ENCODE data around the gene AGBL5. TPM values are rescaled to one million over a fixed set of nuclear protein-coding genes. Genes with fewer than 3 reads are reported as not detected.
A peak's percentile ranks its signal among the peaks of the same experiment; 100 is the strongest.

AGBL5 gene
- total RNA-seq, 1 experiment from 2014 or later = 40.0 TPM

GRCh38 chr2:27027211-27027651 lies 24.2 kb upstream of the AGBL5 start:
- BruUV-seq (replicated peaks) = no TSS peak
- no peak overlapping the region for H3K4me2 ChIP-seq (ENCODE audit: low read length)
- no peak for TF ChIP-seq SRF (IDR thresholded peaks at IDR 0.05; ENCODE audit: low read depth)
- H3K27ac ChIP-seq (ENCODE audit: low read depth, low read length) = no peak overlapping the region
- H3K9me3 ChIP-seq (ENCODE audit: control insufficient read depth in 1 of 2, insufficient read depth in 1 of 2, low read depth in 1 of 2, low read length in 2 of 2) = no peaks in the 10 kb centered on the region
- DNase-seq (ENCODE audit: low read depth, low spot score) (no peak), ATAC-seq (no peak)
- no peak overlapping the region for H3K9ac ChIP-seq (ENCODE audit: low read length)
- intact Hi-C loops (cut with micrococcal nuclease) = no loop called here
- no peaks in the 10 kb centered on the region for H4K20me1 ChIP-seq (ENCODE audit: insufficient read depth)
- peaks cover 2 to 30% of the 10 kb centered on the region in 2 experiments for H3K4me1 ChIP-seq (ENCODE audit: control insufficient read depth in 1 of 2, insufficient read depth in 2 of 2, low read length in 2 of 2)
- no peak overlapping the region for H2AFZ ChIP-seq (ENCODE audit: low read depth, low read length, poor library complexity, severe bottlenecking)
- ChIA-PET POLR2A (no interaction called here), CTCF (no interaction called here), RAD21 (ENCODE audit: low non-redundant PET in 1 of 2, low total read pairs in 2 of 2, uncharacterized antibody in 2 of 2, unreplicated experiment in 2 of 2) (no interaction called here)
- no peaks in the 10 kb centered on the region for H3K27me3 ChIP-seq (ENCODE audit: insufficient read depth, low read length)
- no peak overlapping the region for H3K4me3 ChIP-seq (replicated peaks in 1 of 2; ENCODE audit: low read depth in 1 of 2, low read length in 2 of 2)
- H3K9me2 ChIP-seq (ENCODE audit: insufficient read depth) = no peaks in the 10 kb centered on the region
- peaks cover 40% of the 10 kb centered on the region for H3K79me2 ChIP-seq (ENCODE audit: insufficient read depth, low read length)
- peaks cover 4 to 8% of the 10 kb centered on the region in 2 experiments; a peak in 2 of 4 replicates for H3K36me3 ChIP-seq (ENCODE audit: control insufficient read depth in 1 of 2, insufficient read depth in 2 of 2, low read length in 2 of 2)

- Histone ChIP-seq H3K4me2 (ENCODE audit: low read length) (peak overlapping the region; percentile 29), H3K9me3 (ENCODE audit: control insufficient read depth in 1 of 2, insufficient read depth in 1 of 2, low read depth in 1 of 2, low read length in 2 of 2) (no peaks in the 10 kb centered on the region), H3K9me2 (ENCODE audit: insufficient read depth) (no peaks in the 10 kb centered on the region), H2AFZ (ENCODE audit: low read depth, low read length, poor library complexity, severe bottlenecking) (no peak overlapping the region), H4K20me1 (ENCODE audit: insufficient read depth) (no peaks in the 10 kb centered on the region), H3K9ac (ENCODE audit: low read length) (no peak overlapping the region), H3K36me3 (ENCODE audit: control insufficient read depth in 1 of 2, insufficient read depth in 2 of 2, low read length in 2 of 2) (peaks cover 2 to 8% of the 10 kb centered on the region in 2 experiments; a peak in 2 of 4 replicates), H3K79me2 (ENCODE audit: insufficient read depth, low read length) (peaks cover 57% of the 10 kb centered on the region), H3K27me3 (ENCODE audit: insufficient read depth, low read length) (no peaks in the 10 kb centered on the region), H3K27ac (ENCODE audit: low read depth, low read length) (no peak overlapping the region), H3K4me1 (ENCODE audit: control insufficient read depth in 1 of 2, insufficient read depth in 2 of 2, low read length in 2 of 2) (peaks cover 5 to 35% of the 10 kb centered on the region in 2 experiments; a peak in 3 of 4 replicates), H3K4me3 (replicated peaks in 1 of 2; ENCODE audit: low read depth in 1 of 2, low read length in 2 of 2) (no peak overlapping the region)
- CTCF ChIA-PET = no interaction called here
- DNase-seq (ENCODE audit: low read depth, low spot score) (no peak), ATAC-seq (no peak)
- RAD21 ChIA-PET (ENCODE audit: low non-redundant PET in 1 of 2, low total read pairs in 2 of 2, uncharacterized antibody in 2 of 2, unreplicated experiment in 2 of 2) = no interaction called here
- no TSS peak for BruUV-seq (replicated peaks)
- POLR2A ChIA-PET = no interaction called here
- intact Hi-C loops (cut with micrococcal nuclease) = loop anchor here (2.0 kb wide), 1 partner anchor 60 kb away; no protein-coding TSS in a partner anchor
- TF ChIP-seq MAX (IDR thresholded peaks at IDR 0.05) (no peak; the same call in 1 of the 2 replicates), POLR2A (IDR thresholded peaks at IDR 0.05; ENCODE audit: borderline replicate concordance, extremely low read depth, insufficient read depth, insufficient read length) (no peak), TCF7L2 (IDR thresholded peaks at IDR 0.05; ENCODE audit: borderline replicate concordance, extremely low read depth, insufficient read depth, insufficient read length) (no peak), CTCF (IDR thresholded peaks at IDR 0.05 in 2 of 3, conservative IDR thresholded peaks at IDR 0.05 in 1 of 3; ENCODE audit: borderline replicate concordance in 1 of 3, insufficient read depth in 1 of 3, low read depth in 2 of 3, low read length in 2 of 3) (no peak), EZH2 (IDR thresholded peaks at IDR 0.05) (no peak), ZBTB33 (IDR thresholded peaks at IDR 0.05; ENCODE audit: extremely low read depth, insufficient replicate concordance, low read length) (no peak), ZNF274 (IDR thresholded peaks at IDR 0.05; ENCODE audit: low read depth, low read length) (no peak), CBX3 (IDR thresholded peaks at IDR 0.05; ENCODE audit: low read depth) (no peak), REST (IDR thresholded peaks at IDR 0.05; ENCODE audit: low read depth) (no peak), CEBPB (IDR thresholded peaks at IDR 0.05; ENCODE audit: low read depth) (no peak), ATF3 (IDR thresholded peaks at IDR 0.05) (no peak)
These were observed 22.4 kb upstream of the AGBL5 start for GRCh38 chr2:27029051-27029450.

Data from HCT116 (cell line).